GM19324 (cell line): Measurements from ENCODE around the gene NPR2.

ENCODE experiments used
- ATAC-seq: cut with Tn5 transposase; IDR thresholded peaks from one replicate; pipeline ENCODE4 v1.9.1; 2021; ENCODE audit warnings: mild to moderate bottlenecking, moderate library complexity; ENCODE audit not compliant: unreplicated experiment, low FRiP score

NPR2 gene

DNA sequence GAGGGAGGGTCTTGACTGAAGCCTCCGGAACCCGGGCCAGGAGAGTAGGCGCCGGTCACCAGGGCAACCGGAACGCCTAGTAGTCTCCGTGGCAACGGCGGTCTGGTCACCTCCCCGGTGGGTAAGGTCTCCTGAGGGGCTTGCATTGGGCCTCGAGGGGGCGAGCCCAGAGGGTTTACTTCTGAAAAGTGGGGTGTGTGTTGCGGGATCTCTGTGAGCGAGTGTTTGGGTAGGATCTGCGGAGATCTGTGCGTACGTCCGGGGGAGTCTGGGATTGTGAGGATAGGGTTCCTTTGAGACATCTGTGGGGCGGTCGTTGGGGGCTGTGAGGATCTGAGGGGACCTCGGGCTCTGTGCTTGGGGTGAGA is 37.3 kb downstream of the NPR2 start, which contains the start of gene FAM221B:
FAM221B (minus strand) TSS at position 17 of the 368 bp plus-strand sequence. CDS start 2,571 bp downstream, outside the sequence.
- no peak for ATAC-seq

GRCh38 chr9:35829084-35829763 is 37.8 kb downstream of the NPR2 start, which contains the start of gene TMEM8B:
TSS of gene TMEM8B (plus strand) at chr9:35829228. CDS start at chr9:35829448, 220 bp downstream.
- peak; percentile 78 for ATAC-seq

- no peak for ATAC-seq
These were observed 38.3 kb downstream of the NPR2 start for GRCh38 chr9:35829764-35830096.

GRCh38 chr9:35831040-35831439 is 39.6 kb downstream of the NPR2 start:
- ATAC-seq = no peak

GRCh38 chr9:35832814-35833213 is 41.4 kb downstream of the NPR2 start:
- ATAC-seq = no peak

DNA sequence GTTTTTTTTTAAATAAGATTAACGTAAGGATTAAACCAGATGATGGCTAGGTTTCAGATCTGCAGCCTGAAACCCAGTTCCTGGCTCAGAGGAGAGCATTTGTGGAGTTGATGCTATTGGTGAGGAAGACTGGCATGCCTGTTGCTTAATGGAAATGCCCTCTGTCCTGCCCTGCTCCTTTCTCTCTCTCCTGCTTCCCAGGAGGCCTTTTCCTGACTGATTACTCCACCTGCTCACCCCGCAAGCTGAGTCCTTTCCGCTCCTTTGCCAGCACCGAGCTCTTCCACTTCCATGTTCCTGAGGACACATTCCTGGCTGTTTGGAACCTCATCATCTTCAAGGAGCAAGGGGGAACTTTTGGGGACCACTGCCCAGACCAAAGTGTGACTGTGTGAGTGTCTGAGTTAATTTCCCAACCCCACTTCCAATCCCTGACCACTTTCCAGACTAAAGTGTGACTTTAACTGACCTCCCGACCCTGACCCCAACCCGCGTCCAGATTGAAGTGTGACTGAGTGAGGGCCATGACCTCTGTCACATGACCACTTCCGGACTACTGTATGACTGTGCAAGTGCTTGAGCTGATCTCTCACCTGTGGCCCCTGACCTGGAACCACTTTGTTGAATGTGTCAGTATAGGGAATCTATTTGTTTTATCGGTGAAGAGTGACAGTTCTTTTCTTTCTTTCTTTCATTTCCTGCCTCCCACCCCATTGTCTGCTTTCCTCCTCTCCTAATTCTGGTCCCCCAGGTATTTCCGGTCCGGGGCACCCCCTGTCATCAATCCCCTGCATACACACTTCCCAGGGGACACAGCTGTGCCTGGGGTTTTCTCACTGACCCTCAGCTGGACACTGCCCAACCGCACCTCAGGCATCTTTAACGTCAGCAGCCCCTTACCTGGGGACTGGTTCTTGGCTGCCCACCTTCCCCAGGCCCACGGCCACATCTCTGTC is 43.1 kb downstream of the NPR2 start:
- ATAC-seq = no peak

- ATAC-seq = no peak
These were observed 43.8 kb downstream of the NPR2 start for GRCh38 chr9:35835216-35835632.

GRCh38 chr9:35835766-35836165 is 44.4 kb downstream of the NPR2 start:
- ATAC-seq = no peak

DNA sequence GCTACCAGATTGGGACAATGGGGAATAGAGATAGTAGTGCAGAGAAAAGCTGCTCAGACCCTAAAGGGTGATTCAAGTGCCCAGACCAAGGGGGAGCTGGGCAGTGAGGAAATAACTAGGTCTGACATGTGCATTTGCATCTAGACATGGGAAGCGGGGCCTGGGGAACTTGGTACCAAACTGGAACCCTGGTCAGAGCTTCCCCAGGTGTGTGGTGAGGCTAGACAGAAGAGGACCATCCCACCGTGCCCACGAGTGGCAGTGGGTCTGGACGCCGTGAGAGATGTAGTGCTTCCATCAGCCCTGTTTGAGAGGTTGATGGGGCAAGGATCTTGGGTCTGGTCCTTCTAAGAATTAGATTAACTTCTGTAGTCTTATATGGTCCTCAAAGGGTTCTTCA is 45.2 kb downstream of the NPR2 start:
- ATAC-seq = no peak

- no peak for ATAC-seq
These were observed 48.5 kb downstream of the NPR2 start for GRCh38 chr9:35839926-35840325.

- ATAC-seq = no peak
These were observed 49.7 kb downstream of the NPR2 start for GRCh38 chr9:35840881-35841644.

DNA sequence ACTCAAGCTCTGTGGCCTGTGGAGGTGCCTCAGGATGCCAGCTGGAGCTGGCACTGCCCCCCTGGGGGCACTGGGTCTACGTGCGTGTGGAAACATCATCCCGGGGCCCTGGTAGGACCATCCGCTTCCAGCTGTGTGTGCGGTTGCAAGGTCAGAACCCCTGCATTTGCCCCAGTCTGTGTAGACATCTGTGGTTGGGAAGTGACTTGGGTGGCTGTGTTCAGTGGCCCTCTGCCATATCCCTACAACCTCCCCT is 50.2 kb downstream of the NPR2 start:
- no peak for ATAC-seq

DNA sequence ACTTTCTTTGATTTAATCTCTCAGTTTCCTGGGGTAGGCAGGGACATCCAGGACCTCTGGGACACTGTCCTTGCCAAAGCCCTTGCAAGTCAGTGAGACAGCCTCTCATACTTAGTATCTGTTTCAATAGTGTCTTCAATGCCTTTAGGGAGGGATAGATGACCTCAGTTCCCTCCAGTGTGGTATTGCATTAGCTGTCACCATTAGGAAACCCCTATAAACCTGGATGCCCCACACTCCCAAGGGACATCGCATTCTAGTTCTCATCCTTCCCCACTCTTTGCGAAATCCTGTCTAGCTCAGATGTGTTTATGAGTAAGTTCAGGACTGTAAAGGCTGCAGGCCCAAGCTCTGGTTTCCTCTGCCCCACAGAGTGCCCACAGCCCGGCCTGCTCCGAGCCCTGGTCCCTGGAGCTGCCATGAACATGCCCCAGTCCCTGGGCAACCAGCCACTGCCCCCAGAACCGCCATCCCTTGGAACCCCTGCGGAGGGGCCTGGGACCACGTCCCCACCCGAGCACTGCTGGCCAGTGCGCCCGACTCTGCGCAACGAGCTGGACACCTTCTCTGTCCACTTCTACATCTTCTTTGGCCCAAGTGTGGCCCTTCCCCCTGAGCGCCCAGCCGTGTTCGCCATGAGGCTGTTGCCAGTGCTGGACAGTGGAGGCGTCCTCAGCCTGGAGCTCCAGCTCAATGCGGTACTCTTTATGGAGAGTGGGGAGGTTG is 50.8 kb downstream of the NPR2 start:
- no peak for ATAC-seq

- no peak for ATAC-seq
These were observed 51.4 kb downstream of the NPR2 start for GRCh38 chr9:35842795-35843194.

DNA sequence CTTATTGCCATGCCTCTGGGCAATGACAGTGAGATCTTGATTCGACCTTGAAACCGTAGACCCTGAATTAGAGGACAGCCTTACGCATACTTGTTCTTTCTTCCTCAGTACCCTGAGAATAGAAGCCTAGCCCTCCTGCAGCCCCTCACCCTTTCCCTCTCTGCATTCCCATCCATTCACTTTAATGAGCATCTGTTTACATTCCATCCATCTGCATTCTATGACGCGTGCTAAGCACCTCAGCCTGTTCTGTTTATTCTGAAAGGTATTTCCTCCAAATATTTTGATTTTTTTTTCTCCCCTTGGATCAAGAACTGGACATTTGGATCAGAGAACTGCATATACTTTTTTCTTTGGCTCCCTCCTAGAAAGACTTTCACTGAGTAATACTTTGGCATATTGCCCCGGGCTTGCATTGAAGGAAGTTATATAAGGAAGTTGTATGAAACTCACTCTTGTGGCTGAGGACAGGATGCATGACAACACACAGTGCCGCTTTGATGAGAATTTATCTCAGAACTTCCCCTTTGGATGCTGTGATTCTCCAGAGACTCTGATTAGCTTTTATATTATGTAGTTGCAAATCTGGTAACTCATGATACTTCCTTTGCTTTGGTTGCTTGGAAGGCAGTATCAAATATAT is 53.4 kb downstream of the NPR2 start:
- no peak for ATAC-seq

DNA sequence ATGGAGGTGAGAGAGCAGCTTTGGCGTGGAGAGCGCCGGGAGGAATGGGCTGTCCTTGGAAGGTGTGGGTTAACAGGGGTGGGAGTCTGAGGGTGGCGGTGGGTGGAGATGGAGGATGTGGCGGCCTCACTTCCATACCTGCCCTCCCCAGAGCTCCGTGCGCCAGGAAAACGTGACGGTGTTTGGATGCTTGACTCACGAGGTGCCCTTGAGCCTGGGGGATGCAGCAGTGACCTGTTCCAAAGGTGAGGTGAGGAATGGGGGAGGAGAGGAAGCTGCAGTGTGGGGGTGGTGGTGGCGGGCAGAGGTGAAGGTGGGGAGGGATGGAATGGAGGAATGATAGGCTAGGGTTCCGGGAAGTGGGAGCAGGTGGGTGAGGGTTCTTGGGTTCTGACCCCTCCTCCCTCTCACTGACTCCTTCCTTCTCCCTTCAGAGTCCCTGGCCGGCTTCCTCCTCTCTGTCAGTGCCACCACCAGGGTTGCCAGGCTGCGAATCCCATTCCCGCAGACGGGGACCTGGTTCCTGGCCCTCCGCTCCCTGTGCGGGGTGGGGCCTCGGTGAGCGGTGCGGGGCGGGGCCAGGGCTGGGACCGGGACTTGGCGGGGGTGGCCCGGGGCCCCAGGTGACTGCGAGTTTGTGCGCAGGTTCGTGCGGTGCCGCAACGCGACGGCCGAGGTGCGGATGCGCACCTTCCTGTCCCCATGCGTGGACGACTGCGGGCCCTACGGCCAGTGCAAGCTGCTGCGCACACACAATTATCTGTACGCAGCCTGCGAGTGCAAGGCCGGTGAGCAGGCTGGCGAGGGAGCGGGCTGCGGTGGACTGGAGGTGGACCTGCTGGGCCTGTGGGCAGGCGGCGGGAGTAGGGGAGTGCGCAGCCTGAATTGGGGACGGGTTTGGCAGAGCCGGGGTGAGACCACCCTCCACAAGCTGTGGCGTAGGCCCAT is 54.7 kb downstream of the NPR2 start:
- no peak for ATAC-seq

GRCh38 chr9:35847792-35848572 is 56.6 kb downstream of the NPR2 start:
- peak; percentile 84 for ATAC-seq

- ATAC-seq = no peak
These were observed 61.0 kb downstream of the NPR2 start for GRCh38 chr9:35852267-35852815.
